ENCODE data around the gene PRMT9. TPM values are rescaled to one million over a fixed set of nuclear protein-coding genes. Genes with fewer than 3 reads are reported as not detected.

The PRMT9 gene
- total and polyA plus RNA-seq, 2 of the 13 experiments (the other 11 are each of a cell fraction or from before 2014, with no cell fraction given): 4.0 to 9.7 TPM

- TF ChIP-seq, protein P1, sequence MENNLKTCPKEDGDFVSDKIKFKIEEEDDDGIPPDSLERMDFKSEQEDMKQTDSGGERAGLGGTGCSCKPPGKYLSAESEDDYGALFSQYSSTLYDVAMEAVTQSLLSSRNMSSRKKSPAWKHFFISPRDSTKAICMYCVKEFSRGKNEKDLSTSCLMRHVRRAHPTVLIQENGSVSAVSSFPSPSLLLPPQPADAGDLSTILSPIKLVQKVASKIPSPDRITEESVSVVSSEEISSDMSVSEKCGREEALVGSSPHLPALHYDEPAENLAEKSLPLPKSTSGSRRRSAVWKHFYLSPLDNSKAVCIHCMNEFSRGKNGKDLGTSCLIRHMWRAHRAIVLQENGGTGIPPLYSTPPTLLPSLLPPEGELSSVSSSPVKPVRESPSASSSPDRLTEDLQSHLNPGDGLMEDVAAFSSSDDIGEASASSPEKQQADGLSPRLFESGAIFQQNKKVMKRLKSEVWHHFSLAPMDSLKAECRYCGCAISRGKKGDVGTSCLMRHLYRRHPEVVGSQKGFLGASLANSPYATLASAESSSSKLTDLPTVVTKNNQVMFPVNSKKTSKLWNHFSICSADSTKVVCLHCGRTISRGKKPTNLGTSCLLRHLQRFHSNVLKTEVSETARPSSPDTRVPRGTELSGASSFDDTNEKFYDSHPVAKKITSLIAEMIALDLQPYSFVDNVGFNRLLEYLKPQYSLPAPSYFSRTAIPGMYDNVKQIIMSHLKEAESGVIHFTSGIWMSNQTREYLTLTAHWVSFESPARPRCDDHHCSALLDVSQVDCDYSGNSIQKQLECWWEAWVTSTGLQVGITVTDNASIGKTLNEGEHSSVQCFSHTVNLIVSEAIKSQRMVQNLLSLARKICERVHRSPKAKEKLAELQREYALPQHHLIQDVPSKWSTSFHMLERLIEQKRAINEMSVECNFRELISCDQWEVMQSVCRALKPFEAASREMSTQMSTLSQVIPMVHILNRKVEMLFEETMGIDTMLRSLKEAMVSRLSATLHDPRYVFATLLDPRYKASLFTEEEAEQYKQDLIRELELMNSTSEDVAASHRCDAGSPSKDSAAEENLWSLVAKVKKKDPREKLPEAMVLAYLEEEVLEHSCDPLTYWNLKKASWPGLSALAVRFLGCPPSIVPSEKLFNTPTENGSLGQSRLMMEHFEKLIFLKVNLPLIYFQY (CRISPR knock-in tag; IDR thresholded peaks at IDR 0.05; ENCODE audit: borderline replicate concordance): no peak
- TF ChIP-seq GTF3A (CRISPR knock-in tag; conservative IDR thresholded peaks at IDR 0.05) (0 out of 2 replicates have a peak, but pooled peaks have one; percentile 35), ZNF331 (CRISPR knock-in tag; IDR thresholded peaks at IDR 0.05) (no peak), PHF8 (CRISPR knock-in tag; IDR thresholded peaks at IDR 0.05) (peak; percentile 92), CREB3 (CRISPR knock-in tag; IDR thresholded peaks at IDR 0.05) (no peak), ZNF275 (CRISPR knock-in tag; IDR thresholded peaks at IDR 0.05; ENCODE audit: borderline replicate concordance) (no peak), TOE1 (CRISPR knock-in tag; IDR thresholded peaks at IDR 0.05) (no peak), ZNF207 (IDR thresholded peaks at IDR 0.05; ENCODE audit: borderline replicate concordance) (no peak), PHF5A (CRISPR knock-in tag; IDR thresholded peaks at IDR 0.05; ENCODE audit: low read depth, unreplicated experiment) (no peak), ZNF460 (CRISPR knock-in tag; IDR thresholded peaks at IDR 0.05; ENCODE audit: borderline replicate concordance) (no peak), TRIM22 (IDR thresholded peaks at IDR 0.05) (no peak), ZMYM3 (CRISPR knock-in tag; IDR thresholded peaks at IDR 0.05) (no peak; the same call in 1 of the 2 replicates), POGZ (CRISPR knock-in tag; IDR thresholded peaks at IDR 0.05) (peak; percentile 86), ZNF775 (CRISPR knock-in tag; IDR thresholded peaks at IDR 0.05; ENCODE audit: borderline replicate concordance) (no peak), NCOA2 (CRISPR knock-in tag; IDR thresholded peaks at IDR 0.05) (no peak), SMC3 (IDR thresholded peaks at IDR 0.05; ENCODE audit: low read length) (no peak)
- TF ChIP-seq, protein P2, sequence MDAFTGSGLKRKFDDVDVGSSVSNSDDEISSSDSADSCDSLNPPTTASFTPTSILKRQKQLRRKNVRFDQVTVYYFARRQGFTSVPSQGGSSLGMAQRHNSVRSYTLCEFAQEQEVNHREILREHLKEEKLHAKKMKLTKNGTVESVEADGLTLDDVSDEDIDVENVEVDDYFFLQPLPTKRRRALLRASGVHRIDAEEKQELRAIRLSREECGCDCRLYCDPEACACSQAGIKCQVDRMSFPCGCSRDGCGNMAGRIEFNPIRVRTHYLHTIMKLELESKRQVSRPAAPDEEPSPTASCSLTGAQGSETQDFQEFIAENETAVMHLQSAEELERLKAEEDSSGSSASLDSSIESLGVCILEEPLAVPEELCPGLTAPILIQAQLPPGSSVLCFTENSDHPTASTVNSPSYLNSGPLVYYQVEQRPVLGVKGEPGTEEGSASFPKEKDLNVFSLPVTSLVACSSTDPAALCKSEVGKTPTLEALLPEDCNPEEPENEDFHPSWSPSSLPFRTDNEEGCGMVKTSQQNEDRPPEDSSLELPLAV (CRISPR knock-in tag; conservative IDR thresholded peaks at IDR 0.05; ENCODE audit: low read depth): no peak
- TF ChIP-seq, protein P3, sequence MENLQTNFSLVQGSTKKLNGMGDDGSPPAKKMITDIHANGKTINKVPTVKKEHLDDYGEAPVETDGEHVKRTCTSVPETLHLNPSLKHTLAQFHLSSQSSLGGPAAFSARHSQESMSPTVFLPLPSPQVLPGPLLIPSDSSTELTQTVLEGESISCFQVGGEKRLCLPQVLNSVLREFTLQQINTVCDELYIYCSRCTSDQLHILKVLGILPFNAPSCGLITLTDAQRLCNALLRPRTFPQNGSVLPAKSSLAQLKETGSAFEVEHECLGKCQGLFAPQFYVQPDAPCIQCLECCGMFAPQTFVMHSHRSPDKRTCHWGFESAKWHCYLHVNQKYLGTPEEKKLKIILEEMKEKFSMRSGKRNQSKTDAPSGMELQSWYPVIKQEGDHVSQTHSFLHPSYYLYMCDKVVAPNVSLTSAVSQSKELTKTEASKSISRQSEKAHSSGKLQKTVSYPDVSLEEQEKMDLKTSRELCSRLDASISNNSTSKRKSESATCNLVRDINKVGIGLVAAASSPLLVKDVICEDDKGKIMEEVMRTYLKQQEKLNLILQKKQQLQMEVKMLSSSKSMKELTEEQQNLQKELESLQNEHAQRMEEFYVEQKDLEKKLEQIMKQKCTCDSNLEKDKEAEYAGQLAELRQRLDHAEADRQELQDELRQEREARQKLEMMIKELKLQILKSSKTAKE (CRISPR knock-in tag; IDR thresholded peaks at IDR 0.05; ENCODE audit: borderline replicate concordance): no peak
These were observed 66.7 kb downstream of the PRMT9 start, which contains the start of gene TMEM184C (continued) for GRCh38 chr4:147617173-147617840.

Data from HepG2 (cell line).